HG03342 (cell line): ENCODE measurements around the gene LDHAL6A.

Source experiments
- ATAC-seq: cut with Tn5 transposase; IDR thresholded peaks from one replicate; pipeline ENCODE4 v1.9.1; 2021; ENCODE audit warnings: mild to moderate bottlenecking, moderate library complexity; ENCODE audit not compliant: unreplicated experiment

LDHAL6A gene

DNA sequence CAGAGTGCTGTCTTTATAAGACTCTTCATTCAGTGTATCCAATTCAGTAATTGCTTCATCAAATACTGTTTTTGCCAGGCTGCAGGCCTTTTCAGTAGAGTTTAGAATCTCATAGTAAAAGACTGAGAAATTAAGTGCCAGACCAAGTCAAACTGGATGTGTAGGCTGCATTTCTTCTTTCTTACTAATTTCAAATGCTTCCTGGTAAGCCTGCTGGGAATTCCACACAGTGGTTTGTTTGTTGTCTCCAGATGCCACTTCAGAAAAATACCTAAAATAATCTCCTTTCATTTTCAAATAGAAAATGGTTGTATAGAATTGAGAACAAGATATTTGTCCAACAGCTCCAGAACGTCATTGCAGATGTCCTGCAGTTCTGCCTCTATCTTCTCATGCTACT lies 34.7 kb downstream of the LDHAL6A start:
- no peak for ATAC-seq

DNA sequence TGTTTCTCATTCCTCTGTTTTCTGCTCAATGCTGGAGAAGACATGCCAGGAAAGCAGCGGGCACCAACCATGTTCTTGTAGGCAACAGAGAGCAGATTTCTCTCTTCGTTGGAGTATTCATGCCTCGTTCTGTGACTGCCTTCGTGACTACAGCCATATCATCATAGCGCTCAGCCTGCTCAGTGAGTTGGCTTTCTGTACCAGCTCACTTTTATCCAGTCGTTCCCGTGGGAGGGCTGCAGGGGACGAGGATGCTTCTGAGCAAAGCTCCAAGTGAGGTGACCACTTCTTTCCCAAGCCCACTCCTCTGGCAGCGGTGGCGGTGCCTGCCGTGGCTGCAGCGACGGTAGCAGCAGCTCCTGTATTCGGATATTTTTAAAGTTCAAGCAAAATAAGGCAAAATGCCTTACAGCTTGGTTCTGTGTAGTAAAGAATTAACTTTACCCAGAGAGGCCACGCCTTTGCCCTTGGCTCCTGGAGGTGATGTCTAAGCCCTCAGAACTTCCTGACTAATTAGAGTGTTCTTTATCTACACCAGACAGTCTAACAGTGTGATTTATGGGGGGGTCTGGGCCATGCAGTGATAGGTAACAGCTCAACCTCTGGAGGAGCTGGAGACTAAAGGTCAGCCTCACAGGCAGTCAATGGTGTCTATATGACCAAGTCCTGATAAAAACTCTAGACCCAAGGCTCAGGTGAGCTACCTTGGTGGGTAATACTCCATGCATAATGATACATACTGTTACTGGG lies 35.3 kb downstream of the LDHAL6A start:
- no peak for ATAC-seq

DNA sequence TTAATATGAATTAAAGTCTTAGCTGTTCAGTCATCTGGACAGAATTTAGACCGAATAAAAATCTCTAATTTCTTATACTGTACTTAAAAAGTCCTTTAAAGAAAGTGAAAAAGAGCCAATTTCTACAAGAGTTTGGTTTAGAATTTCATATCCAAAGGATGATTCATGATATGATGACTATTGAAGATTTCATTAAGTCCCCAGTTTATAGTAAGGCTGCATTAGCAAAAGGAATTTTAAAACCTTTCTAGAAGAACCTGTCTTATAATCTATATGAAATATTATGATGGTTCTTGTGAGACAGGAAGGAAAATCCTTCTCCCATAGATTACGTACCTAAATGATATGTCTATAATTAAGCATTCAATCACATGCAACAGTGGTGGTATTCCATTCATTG lies 36.3 kb downstream of the LDHAL6A start:
- ATAC-seq: no peak

DNA sequence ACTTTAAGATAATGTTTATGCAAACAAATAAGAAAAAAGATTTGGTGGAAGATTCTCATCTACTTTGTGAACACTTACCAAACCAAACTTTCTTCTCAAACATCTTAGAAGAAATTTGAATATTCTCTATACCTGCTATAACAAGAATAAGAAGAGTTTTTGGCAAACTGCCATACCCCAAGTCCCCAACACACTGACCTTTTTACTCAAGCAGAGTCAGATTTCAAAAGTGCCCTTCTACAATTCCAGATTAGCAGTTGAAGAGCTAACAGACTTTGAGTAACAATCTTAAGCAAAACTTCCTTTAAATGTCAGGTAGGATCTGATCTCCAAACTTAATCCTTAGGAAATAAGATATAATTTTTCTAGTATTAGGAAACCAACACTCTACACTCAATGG lies 37.2 kb downstream of the LDHAL6A start:
- ATAC-seq: no peak

DNA sequence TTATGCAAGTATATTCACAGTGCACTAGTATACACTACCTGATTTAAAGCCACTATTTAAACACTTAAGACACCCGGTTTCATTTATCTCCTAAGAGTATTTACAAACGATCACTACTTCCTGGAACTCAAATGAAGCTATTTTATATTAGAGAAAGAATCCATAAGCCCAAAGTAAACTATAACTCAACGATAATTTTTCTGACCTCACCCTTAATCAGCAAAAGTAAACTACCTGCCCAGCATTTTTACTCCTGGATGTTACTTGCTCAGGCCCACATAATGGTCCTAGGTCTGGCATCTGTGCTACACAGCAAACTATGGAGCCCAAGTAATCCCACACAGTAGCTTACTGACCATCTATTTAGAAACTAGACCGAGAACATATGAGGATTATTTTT lies 37.7 kb downstream of the LDHAL6A start:
- ATAC-seq: no peak

DNA sequence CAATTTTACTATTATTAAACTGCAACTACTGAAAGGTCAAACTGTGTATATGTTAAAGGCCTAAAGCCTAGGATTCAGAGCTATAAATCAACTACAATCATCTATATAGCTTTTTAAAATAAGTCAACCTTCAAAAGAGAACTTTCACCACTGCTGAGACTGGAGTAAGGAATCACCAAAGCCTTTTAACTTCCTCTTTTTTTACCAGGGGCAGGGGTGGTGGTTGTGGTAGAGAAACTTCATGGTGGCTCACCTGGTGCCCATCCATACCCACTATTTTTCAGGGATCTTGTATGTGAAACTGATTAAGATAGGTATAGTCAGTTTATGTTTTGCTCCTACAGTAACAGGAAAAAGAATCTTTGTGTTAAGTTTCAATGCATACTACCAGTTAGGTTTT lies 39.6 kb downstream of the LDHAL6A start:
- ATAC-seq: no peak

DNA sequence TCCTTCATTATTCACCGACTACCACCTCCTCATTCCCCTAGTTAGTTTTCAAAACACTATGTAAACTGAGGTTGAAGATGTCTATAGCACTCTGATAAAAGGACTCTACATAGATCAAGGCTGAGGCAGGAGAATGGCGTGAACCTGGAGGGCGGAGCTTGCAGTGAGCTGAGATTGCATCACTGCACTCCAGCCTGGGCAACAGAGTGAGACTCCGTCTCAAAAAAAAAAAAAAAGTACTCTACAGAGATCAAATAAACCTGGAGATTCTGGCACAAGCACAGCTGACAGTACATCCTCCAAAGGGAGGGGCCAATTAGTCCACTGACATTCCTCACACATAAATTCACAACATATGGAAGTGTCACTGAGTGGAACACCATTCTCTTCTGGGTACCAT lies 40.0 kb downstream of the LDHAL6A start:
- ATAC-seq: no peak

DNA sequence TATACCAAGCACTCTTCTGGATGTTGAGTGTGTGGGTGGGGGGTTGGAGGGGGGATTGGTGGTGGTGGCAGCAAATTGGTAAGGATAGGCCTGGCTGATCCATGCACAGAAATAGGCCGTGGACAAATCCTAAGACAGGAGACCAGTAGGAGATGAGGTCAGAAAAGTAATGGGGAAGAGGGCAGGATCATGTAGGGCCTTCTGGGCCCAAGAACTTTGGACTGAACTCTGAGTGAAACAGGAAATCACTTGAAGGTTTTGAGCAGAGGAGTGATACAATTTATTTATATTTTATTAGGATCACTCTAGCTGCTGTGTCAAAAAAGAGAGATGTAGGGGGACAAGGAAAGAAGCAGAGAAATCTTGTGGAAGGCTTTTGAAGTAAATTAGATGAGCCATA lies 42.4 kb downstream of the LDHAL6A start:
- ATAC-seq: no peak

DNA sequence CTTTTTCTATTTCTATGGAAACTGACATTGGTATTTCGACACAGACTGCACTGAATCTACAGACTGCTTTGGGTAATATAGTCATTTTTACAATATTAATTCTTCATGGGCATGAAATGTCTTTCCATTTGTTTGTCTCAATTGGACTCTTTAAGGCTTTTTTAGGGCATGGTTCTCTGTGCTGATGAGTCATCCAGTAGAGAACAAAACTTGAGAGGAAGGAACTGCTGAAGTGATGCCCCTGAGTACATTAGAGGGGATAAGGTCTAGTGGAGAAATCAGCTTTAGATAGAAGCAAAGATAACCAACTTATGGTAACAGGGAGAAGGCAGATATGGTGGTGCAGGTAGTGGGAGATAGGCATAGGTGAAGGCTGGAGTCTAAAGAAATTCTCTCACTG lies 46.0 kb downstream of the LDHAL6A start:
- ATAC-seq: no peak

DNA sequence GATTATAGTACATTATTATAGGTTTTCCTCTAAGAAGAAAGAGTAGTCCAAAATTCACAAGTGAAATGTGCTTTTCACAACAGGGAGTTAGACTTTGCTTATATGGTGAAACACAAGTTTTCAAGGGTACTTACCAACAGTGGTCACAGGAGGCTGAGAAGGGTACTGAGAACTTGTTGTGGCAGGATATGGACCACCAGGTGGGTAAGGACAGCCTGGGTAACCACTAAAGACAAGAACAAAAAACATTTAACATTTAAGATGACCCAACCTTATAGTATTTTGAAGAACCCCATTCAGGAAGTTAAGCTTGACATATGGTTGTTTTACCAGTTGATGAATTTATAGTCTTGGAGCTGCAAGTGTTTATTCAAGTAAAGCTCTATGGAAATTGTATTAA lies 46.7 kb downstream of the LDHAL6A start:
- no peak for ATAC-seq

DNA sequence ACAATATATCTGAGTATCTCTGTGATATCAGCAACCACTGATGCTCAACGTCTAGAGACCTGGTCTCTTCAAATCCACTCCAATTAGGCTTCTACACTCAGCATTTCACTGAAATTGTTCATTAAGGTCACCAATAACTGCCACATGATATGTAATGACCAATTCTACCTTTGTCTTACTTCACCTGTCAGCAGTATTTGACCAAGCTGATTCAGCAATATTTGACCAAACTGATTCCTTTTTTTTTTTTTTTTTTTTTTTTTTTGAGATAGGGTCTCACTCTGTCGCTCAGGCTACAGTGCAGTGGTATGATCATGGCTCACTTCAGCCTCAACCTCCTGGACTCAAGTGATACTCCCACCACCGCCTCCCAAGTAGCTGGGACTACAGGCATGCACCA lies 65.5 kb downstream of the LDHAL6A start:
- no peak for ATAC-seq

DNA sequence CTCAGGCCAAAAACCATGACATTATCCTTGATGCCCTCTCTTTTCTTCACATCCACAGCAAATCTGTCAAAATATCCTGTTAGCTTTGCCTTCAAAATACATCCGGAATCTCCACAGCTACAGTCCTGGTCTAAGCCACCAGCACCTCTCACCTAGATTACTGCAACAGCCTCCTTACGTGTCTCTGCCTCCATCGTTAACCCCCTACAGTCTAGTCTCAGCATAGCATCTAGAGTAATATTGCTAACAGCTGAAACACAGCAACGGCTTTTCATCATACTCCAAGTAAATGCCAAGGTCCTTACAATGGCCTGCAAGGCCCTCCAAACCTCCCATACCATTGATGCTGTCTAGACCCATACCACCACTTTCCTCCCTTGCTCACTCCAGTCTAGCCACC lies 66.7 kb downstream of the LDHAL6A start:
- ATAC-seq: no peak

DNA sequence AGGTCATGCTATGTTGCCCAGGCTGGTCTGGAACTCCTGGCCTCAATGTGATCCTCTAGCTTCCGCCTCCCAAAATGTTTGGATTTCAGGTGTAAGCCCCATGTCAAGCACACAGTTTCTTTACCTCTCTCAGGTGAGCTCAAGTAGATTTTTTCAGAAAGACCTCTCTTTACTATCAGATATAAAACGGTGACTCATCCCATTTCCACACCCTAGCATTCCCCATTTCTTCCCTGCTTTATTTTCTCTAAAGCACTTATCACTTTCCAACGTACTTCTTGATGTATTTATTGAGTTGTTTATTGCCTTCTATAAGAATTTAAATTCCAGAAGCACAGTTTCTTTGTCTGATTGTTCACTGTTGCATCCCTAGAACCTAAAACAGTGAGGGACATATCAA lies 67.4 kb downstream of the LDHAL6A start:
- no peak for ATAC-seq

DNA sequence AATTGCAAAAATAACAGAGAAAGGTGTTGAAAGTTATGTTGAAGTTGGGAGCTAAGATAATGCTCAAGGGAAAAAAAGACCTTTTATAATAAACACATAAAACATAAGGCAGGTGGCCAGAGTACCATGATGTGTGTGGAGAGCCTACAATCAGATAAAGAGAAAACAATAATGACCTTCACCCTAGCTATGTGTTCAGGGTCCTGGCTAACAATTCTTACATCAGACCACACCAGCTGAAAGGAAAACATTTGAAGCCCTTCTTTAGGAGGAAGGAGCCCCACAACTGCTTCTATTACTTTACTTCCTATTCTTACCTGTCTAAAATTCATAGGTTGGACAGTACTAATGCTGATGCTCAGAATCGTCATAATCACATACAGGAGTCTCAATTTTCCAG lies 68.6 kb downstream of the LDHAL6A start:
- no peak for ATAC-seq

DNA sequence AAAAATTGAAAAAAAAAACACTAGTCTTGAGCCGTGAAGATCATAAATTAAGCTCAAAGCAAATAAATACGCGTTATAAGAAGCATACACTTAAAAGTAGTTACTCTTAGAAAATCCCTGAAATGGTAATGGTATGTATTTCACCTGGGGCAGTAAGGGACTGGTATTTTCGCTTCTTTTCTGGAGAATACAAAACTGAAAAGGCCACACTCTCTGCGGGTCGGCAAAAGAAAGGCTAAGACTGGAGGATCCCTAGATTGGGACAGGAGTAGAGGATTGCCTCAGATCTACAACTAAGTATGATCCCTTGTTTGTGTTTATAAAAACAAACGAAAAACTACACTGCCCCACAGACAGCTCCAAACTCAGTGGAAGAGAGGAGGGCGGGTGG lies 70.5 kb downstream of the LDHAL6A start:
- ATAC-seq: no peak

DNA sequence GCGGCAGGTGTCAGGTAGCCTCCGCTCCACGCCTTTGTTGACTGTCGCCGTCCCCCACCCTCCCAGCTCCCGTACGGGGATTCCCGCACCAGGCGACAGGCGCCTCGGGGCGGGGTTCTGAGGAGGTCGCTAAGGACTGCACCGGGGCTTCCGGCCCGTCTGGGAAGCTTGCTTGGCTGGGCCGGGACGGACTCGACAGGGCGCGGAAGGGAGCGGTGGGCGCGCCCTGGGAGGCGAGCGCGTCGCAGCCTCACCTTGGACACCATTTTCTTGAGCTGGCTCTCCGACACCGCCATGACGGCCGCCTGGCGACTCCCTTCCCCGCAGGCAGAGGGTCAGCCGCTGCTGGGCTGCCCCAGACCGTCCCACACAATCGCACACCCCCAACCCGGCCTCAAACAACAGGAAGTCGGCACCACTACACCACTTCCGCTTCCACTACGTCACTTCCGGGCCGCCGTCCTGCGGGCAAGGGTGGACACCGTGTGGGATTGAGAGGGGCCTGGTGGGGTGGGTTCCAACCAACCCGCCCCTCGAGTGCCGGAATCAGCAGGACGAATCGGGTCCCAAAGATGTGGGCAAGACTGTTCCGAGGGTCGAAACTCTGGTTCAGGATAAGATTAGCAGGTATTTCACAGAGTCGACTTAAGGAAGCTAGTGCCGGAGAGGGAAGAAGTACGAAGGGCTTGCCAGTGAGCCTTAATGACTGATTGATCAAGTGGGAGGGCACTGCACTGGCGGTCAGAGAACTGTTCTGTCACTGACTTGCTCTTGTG lies 71.1 kb downstream of the LDHAL6A start, which contains the start of gene TSG101:
TSG101 (minus strand) TSS at position 422 of the 776 bp plus-strand sequence; CDS start at position 296, 126 bp downstream.
- ATAC-seq: peak; percentile 94

DNA sequence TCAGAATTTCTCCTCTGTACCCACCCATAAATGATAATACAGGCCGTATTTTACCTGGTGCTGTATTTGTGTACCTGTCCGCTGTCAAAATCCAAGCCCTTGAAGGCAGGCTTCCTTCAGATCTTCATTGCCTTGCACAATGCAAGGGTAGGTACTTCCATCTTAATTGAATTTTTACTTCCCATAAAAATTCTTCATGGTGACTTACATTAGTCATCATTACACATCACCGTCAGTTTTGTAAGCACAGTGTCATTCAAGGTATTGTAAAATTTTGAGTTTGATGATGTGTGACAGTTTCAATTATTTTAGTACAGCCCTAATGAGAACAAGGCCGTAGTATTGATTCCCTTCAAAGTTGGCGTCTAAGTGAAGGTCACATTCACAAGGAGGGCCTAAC lies 71.9 kb downstream of the LDHAL6A start:
- ATAC-seq: no peak
